Immature natural killer cell (primary cell): ENCODE data around the gene LARP6. TPM values are rescaled to one million over a fixed set of nuclear protein-coding genes. Genes with fewer than 3 reads are reported as not detected.

Experiments
- DNase-seq, 3 donors: peaks; one replicate each; pipeline ENCODE4 v3.0.0; 2022; ENCODE audit warnings: mixed read lengths in 1 of 3
- H3K27ac Mint-ChIP-seq, 6 donors: one replicate each; pipeline ENCODE4 v1.8.0; 2020; ENCODE audit warnings: mixed read lengths in 6 of 6, mild to moderate bottlenecking in 5 of 6, inconsistent platforms in 4 of 6, moderate library complexity in 3 of 6
- H3K27me3 Mint-ChIP-seq, 3 donors: one replicate each; pipeline ENCODE4 v1.8.0; 2020 to 2021; ENCODE audit warnings: low read depth in 3 of 3, mild to moderate bottlenecking in 3 of 3, mixed read lengths in 3 of 3, moderate library complexity in 3 of 3, inconsistent platforms in 1 of 3
- H3K36me3 Mint-ChIP-seq, 3 donors: one replicate each; pipeline ENCODE4 v1.8.0; 2020; ENCODE audit warnings: mixed read lengths in 3 of 3, inconsistent platforms in 2 of 3, mild to moderate bottlenecking in 2 of 3
- H3K4me1 Mint-ChIP-seq, 2 donors: one replicate each; pipeline ENCODE4 v1.8.0; 2020; ENCODE audit warnings: inconsistent platforms in 2 of 2, mild to moderate bottlenecking in 2 of 2, mixed read lengths in 2 of 2, moderate library complexity in 1 of 2
- H3K4me3 Mint-ChIP-seq, 5 donors: one replicate each; pipeline ENCODE4 v1.8.0; 2020; ENCODE audit warnings: mild to moderate bottlenecking in 5 of 5, mixed read lengths in 5 of 5, inconsistent platforms in 3 of 5, moderate library complexity in 3 of 5
- H3K9me3 Mint-ChIP-seq, 6 donors: one replicate each; pipeline ENCODE4 v1.8.0; 2020; ENCODE audit warnings: mild to moderate bottlenecking in 6 of 6, mixed read lengths in 6 of 6, inconsistent platforms in 4 of 6, moderate library complexity in 3 of 6
- polyA plus RNA-seq, 3 donors: library from polyadenylated mRNA; unstranded; fragments of 300-500 nt; fragmentation: Illumina TruSeq; gene quantifications; one replicate each; pipeline ENCODE4 v1.2.3, GENCODE V29; 2021

The LARP6 gene
- polyA plus RNA-seq, 3 donors from 2014 or later = not detected

GRCh38 chr15:70789213-70789612, 64.7 kb downstream of the LARP6 start:
- Mint-ChIP-seq H3K9me3 (no peaks in the 10 kb centered on the region), H3K4me3 (no peak overlapping the region), H3K27me3 (peaks cover 1 to 7% (median 2%) of the 10 kb centered on the region in 3 donors), H3K4me1 (peaks cover 2 to 4% of the 10 kb centered on the region in 2 donors), H3K27ac (no peak overlapping the region), H3K36me3 (no peaks in the 10 kb centered on the region)
- no peak for DNase-seq

- H3K4me1 Mint-ChIP-seq = peaks cover 2 to 4% of the 10 kb centered on the region in 2 donors
Measured at GRCh38 chr15:70788114-70789049, 65.6 kb downstream of the LARP6 start.

GRCh38 chr15:70786996-70787395, 67.0 kb downstream of the LARP6 start:
- H3K27me3 Mint-ChIP-seq = peaks cover 0 to 2% (median 2%) of the 10 kb centered on the region in 3 donors

More at GRCh38 chr15:70788114-70789049, 65.6 kb downstream of the LARP6 start:
- Mint-ChIP-seq H3K36me3 (no peaks in the 10 kb centered on the region), H3K9me3 (no peaks in the 10 kb centered on the region), H3K4me3 (no peak overlapping the region), H3K27me3 (peaks cover 0 to 7% (median 2%) of the 10 kb centered on the region in 3 donors), H3K27ac (no peak overlapping the region)
- no peak for DNase-seq

GRCh38 chr15:70783610-70784022, 70.3 kb downstream of the LARP6 start:
- no peak overlapping the region for H3K27ac Mint-ChIP-seq
- no peaks in the 10 kb centered on the region for H3K9me3 Mint-ChIP-seq
- H3K4me1 Mint-ChIP-seq = peaks cover 2 to 4% of the 10 kb centered on the region in 2 donors
- H3K36me3 Mint-ChIP-seq = no peaks in the 10 kb centered on the region
- DNase-seq = no peak
- H3K27me3 Mint-ChIP-seq = peaks cover 0 to 10% (median 4%) of the 10 kb centered on the region in 3 donors
- no peak overlapping the region for H3K4me3 Mint-ChIP-seq

More at GRCh38 chr15:70786996-70787395, 67.0 kb downstream of the LARP6 start:
- H3K27ac Mint-ChIP-seq = no peak overlapping the region
- H3K4me3 Mint-ChIP-seq = no peak overlapping the region
- no peaks in the 10 kb centered on the region for H3K9me3 Mint-ChIP-seq
- H3K4me1 Mint-ChIP-seq = peaks cover 2 to 4% of the 10 kb centered on the region in 2 donors
- DNase-seq = no peak
- no peaks in the 10 kb centered on the region for H3K36me3 Mint-ChIP-seq

GRCh38 chr15:70783041-70783440, 70.9 kb downstream of the LARP6 start:
- Mint-ChIP-seq H3K27me3 (peaks cover 0 to 10% (median 4%) of the 10 kb centered on the region in 3 donors), H3K4me1 (peaks cover 2 to 4% of the 10 kb centered on the region in 2 donors), H3K9me3 (no peaks in the 10 kb centered on the region)

GRCh38 chr15:70781236-70781635, 72.7 kb downstream of the LARP6 start:
- no peaks in the 10 kb centered on the region for H3K9me3 Mint-ChIP-seq
- H3K27me3 Mint-ChIP-seq = peaks cover 4 to 10% (median 5%) of the 10 kb centered on the region in 3 donors
- DNase-seq = no peak
- H3K4me1 Mint-ChIP-seq = peaks cover 2 to 4% of the 10 kb centered on the region in 2 donors
- H3K27ac Mint-ChIP-seq = no peak overlapping the region
- no peaks in the 10 kb centered on the region for H3K36me3 Mint-ChIP-seq
- no peak overlapping the region for H3K4me3 Mint-ChIP-seq

More at GRCh38 chr15:70783041-70783440, 70.9 kb downstream of the LARP6 start:
- Mint-ChIP-seq H3K36me3 (no peaks in the 10 kb centered on the region), H3K27ac (no peak overlapping the region), H3K4me3 (no peak overlapping the region)
- DNase-seq = no peak

Other genes with a start within 250 kb of the LARP6 start
- gene UACA, start 90.6 kb downstream of the LARP6 start, polyA plus RNA-seq = under 1 TPM in 1 of 3 donors, not detected in 2; 0.63 TPM
- under 1 TPM in 1 of 3 donors, not detected in 2; 0.40 TPM for gene THAP10, start 38.3 kb upstream of the LARP6 start, polyA plus RNA-seq
- gene LRRC49, start 38.7 kb upstream of the LARP6 start, polyA plus RNA-seq = under 1 TPM in 1 of 3 donors, not detected in 2; 0.68 TPM